Right lobe of liver (tissue), 4 donors: ENCODE results near the gene RBM47.

Experiments
- CTCF ChIP-seq, 4 donors: fragments of 200-600 bp in 3 of 4; fragments of 450-650 bp in 1 of 4; IDR thresholded peaks; one replicate each; pipeline versions ENCODE4 v1.5.1 to v1.8.0; 2016 to 2022; ENCODE audit warnings: antibody characterized with exemption in 4 of 4, mild to moderate bottlenecking in 2 of 4
- POLR2A ChIP-seq: fragments of 450-650 bp; IDR thresholded peaks from one replicate; pipeline ENCODE4 v1.6.1; 2017; ENCODE audit warnings: antibody characterized with exemption, mild to moderate bottlenecking
- donor health status: DM: no; HTN: no; CAD: no.
- donor health status: DM: no; HTN: no; CAD: no.
- donor health status: DM: no; HTN: yes; CAD: no.

GRCh38 chr4:40448875-40449274, 180.8 kb downstream of the RBM47 start:
- TF ChIP-seq POLR2A (no peak), CTCF (IDR thresholded peaks at IDR 0.05) (no peak)
